GM12801 (cell line): Measurements from ENCODE around the gene YIPF2.

Experiments
- TF ChIP-seq, protein P1 (sequence below): IDR thresholded peaks from one replicate; pipeline ENCODE4 v1.5.1; 2011; ENCODE audit warnings: control low read depth; ENCODE audit not compliant: insufficient read length; ENCODE audit errors: extremely low read depth

Gene YIPF2

DNA sequence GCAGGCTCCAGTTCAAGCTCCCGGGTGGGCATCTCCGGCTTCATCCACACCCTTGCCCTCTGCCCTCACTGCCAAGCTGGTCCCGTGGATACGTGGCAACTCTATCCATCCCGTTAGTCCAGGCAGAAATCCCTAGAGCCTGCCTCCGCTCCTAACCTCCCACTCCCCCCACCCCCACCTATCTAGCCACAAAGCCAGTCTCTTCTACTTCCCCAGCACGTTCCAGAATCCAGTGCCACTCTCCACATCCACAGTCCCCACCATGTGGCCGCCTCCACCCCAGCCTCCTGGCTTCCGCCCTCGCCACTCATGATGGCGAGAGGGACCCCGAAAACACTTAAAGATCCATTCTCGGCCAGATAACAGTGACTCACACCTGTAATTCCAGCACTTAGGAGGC is 3.8 kb downstream of the YIPF2 start:
- TF ChIP-seq, protein P1, sequence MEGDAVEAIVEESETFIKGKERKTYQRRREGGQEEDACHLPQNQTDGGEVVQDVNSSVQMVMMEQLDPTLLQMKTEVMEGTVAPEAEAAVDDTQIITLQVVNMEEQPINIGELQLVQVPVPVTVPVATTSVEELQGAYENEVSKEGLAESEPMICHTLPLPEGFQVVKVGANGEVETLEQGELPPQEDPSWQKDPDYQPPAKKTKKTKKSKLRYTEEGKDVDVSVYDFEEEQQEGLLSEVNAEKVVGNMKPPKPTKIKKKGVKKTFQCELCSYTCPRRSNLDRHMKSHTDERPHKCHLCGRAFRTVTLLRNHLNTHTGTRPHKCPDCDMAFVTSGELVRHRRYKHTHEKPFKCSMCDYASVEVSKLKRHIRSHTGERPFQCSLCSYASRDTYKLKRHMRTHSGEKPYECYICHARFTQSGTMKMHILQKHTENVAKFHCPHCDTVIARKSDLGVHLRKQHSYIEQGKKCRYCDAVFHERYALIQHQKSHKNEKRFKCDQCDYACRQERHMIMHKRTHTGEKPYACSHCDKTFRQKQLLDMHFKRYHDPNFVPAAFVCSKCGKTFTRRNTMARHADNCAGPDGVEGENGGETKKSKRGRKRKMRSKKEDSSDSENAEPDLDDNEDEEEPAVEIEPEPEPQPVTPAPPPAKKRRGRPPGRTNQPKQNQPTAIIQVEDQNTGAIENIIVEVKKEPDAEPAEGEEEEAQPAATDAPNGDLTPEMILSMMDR, result no peak

DNA sequence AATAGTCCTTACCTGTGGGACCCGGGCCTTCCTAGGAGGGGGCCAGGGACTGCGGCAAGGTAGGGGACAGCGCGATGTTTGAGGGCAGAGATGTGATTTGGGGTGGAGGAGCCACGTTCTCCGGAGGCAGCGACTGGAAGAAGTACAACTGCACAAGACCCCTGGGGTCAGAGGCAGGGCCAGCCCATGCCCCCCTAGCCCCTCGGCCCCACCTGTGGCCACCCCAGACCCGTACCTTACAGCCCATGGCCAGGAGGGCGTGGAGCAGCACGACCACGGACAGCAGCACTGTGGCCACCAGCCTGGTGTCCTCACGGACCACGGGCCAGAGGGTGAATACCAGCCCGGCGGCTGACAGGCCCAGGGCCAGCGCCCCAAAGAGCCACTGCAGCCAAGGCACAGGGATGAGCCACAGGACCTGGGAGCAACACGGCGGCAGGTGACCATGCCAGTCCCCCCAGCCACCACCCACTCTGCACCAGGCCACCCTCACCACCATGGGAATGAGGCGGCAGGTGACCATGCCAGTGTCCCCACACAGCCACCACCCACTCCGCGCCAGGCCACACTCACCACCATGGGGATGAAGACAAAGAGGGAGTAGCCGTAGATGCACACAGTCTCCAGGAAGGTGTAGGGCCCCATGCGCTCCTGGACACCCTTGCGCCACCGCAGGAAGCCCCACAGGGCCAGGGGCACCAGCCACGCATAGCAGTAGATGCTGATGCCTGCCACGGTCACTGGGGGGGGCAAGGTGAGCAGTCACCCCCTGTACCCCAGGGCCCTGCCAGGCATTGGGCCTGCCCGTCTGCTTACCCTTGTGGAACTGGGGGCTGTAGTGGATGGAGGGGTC is 5.0 kb downstream of the YIPF2 start:
- TF ChIP-seq, protein P1, result no peak

DNA sequence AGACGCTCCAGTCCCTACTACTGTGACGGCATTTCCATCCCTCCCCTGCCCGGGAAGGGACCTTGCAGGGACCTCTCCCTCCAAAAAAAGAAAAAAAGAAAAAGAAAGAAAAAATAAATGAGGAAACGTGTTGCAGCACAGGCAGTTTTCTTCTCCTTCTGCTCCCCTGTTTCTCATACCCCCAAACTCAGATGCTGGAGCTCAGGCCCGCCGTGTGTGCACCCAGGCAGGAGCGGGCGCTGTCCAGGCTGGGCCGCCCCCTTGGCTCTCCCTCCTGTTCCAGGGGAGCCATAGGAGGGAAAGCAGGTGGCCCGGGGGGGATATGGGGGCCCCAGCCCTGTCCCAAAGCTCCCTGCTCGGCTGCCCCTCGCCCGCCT is 5.8 kb downstream of the YIPF2 start:
- TF ChIP-seq, protein P1, result no peak

DNA sequence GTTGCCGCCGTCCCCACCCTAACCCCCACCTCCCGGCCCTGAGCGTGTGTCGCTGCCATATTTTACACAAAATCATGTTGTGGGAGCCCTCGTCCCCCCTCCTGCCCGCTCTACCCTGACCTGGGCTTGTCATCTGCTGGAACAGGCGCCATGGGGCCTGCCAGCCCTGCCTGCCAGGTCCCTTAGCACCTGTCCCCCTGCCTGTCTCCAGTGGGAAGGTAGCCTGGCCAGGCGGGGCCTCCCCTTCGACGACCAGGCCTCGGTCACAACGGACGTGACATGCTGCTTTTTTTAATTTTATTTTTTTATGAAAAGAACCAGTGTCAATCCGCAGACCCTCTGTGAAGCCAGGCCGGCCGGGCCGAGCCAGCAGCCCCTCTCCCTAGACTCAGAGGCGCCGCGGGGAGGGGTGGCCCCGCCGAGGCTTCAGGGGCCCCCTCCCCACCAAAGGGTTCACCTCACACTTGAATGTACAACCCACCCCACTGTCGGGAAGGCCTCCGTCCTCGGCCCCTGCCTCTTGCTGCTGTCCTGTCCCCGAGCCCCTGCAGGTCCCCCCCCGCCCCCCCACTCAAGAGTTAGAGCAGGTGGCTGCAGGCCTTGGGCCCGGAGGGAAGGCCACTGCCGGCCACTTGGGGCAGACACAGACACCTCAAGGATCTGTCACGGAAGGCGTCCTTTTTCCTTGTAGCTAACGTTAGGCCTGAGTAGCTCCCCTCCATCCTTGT is 6.4 kb downstream of the YIPF2 start:
- TF ChIP-seq, protein P1, result no peak

DNA sequence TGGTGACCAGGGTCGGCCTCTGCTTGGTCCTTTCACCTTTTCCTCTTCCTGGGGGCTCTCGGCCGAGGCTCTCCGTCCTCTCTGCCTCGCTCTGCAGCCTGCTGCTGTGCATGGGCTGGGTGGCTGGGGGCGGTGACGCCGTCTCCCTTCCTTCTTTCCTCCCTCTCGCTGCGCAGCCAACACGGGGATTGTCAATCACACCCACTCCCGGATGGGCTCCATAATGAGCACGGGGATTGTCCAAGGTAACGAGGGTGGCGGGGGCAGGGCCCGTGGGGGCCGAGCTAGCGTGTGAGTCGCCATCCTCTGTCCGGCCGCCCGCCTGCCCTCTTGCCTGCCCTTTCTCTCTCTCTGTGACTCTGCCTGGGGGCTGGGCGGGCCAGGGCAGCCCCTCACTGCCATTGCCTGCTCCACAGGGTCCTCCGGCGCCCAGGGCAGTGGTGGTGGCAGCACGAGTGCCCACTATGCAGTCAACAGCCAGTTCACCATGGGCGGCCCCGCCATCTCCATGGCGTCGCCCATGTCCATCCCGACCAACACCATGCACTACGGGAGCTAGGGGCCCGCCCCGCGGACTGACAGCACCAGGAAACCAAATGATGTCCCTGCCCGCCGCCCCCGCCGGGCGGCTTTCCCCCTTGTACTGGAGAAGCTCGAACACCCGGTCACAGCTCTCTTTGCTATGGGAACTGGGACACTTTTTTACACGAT is 7.1 kb downstream of the YIPF2 start:
- TF ChIP-seq, protein P1, result no peak

DNA sequence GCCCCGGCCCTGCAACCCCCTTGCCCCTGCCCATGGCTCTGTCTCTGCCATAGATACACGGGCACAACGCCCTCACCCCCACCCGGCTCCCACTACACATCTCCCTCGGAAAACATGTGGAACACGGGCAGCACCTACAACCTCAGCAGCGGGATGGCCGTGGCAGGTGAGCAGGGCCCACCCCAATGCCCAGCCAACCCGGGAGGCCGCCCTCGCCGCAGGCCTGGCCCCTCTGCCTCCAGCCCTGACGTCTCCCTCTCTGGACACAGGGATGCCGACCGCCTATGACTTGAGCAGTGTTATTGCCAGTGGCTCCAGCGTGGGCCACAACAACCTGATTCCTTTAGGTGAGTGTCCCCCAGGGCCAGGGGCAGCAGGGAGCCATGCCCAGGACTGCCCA is 7.7 kb downstream of the YIPF2 start:
- TF ChIP-seq, protein P1, result no peak

GRCh38 chr19:10920288-10920655 is 8.2 kb downstream of the YIPF2 start:
- TF ChIP-seq, protein P1, result no peak
